CD4-positive, CD25-positive, alpha-beta regulatory T cell (primary cell): ENCODE results near the gene PDS5B. TPM values are rescaled to one million over a fixed set of nuclear protein-coding genes. Genes with fewer than 3 reads are reported as not detected.
"Not testable (repeated sequence)": the region's sequence is repeated elsewhere in the genome, so short reads cannot be mapped to it uniquely, and the experiment has no call there.

Experiments used
- ATAC-seq, 2 donors: fragments of 150-1000 bp; cut with Tn5 transposase; one replicate each; pipeline ENCODE4 v1.10.0; 2021; ENCODE audit warnings: low read depth in 2 of 2, moderate number of reproducible peaks in 2 of 2, moderate library complexity in 1 of 2
- DNase-seq, 3 donors: peaks; one replicate each; pipeline versions ENCODE4 v3.0.0 to v3.0.0-alpha.2; 2012 to 2022; ENCODE audit warnings: mixed read lengths in 1 of 3
- H3K27ac ChIP-seq: one replicate; pipeline ENCODE4 v1.7.0; 2013; ENCODE audit warnings: mild to moderate bottlenecking, low read length; ENCODE audit not compliant: insufficient read depth, poor library complexity, severe bottlenecking
- H3K27me3 ChIP-seq: one replicate; pipeline ENCODE4 v1.7.0; 2013; ENCODE audit warnings: low read length; ENCODE audit not compliant: control insufficient read depth, insufficient read depth
- H3K36me3 ChIP-seq: one replicate; pipeline ENCODE4 v1.7.0; 2013; ENCODE audit warnings: mild to moderate bottlenecking, low read length, moderate library complexity; ENCODE audit not compliant: control insufficient read depth, insufficient read depth
- H3K4me1 ChIP-seq: 2 replicates; pipeline ENCODE4 v1.7.0; 2013; ENCODE audit warnings: mild to moderate bottlenecking, low read length; ENCODE audit not compliant: insufficient read depth, control insufficient read depth, poor library complexity, severe bottlenecking
- H3K4me3 ChIP-seq: one replicate; pipeline ENCODE4 v1.7.0; 2013; ENCODE audit warnings: low read depth, mild to moderate bottlenecking, low read length, moderate library complexity
- H3K9me3 ChIP-seq, 2 experiments: 1 replicate in 1 of 2; 2 replicates in 1 of 2; pipeline ENCODE4 v1.7.0; 2013; ENCODE audit warnings: low read length in 2 of 2, mild to moderate bottlenecking in 1 of 2, moderate library complexity in 1 of 2; ENCODE audit not compliant: control insufficient read depth in 2 of 2
- H3K27ac Mint-ChIP-seq, 3 donors: one replicate each; pipeline ENCODE4 v1.8.0; 2020 to 2022; ENCODE audit warnings: mild to moderate bottlenecking in 3 of 3, mixed read lengths in 3 of 3, moderate library complexity in 2 of 3
- H3K27me3 Mint-ChIP-seq: one replicate; pipeline ENCODE4 v1.8.0; 2022; ENCODE audit warnings: mild to moderate bottlenecking, mixed read lengths
- H3K36me3 Mint-ChIP-seq: one replicate; pipeline ENCODE4 v1.8.0; 2020; ENCODE audit warnings: mixed read lengths
- H3K4me1 Mint-ChIP-seq, 4 donors: one replicate each; pipeline ENCODE4 v1.8.0; 2020 to 2022; ENCODE audit warnings: mixed read lengths in 4 of 4, mild to moderate bottlenecking in 1 of 4
- H3K4me3 Mint-ChIP-seq, 4 donors: one replicate each; pipeline ENCODE4 v1.8.0; 2020 to 2022; ENCODE audit warnings: mild to moderate bottlenecking in 4 of 4, mixed read lengths in 4 of 4, moderate library complexity in 3 of 4
- H3K9me3 Mint-ChIP-seq, 7 donors: one replicate each; pipeline ENCODE4 v1.8.0; 2020 to 2022; ENCODE audit warnings: mixed read lengths in 7 of 7, mild to moderate bottlenecking in 3 of 7, moderate library complexity in 2 of 7
- polyA plus RNA-seq, 4 donors: library from polyadenylated mRNA; unstranded; fragments of 300-500 nt; fragmentation: Illumina TruSeq; gene quantifications; one replicate each; pipeline ENCODE4 v1.2.3, GENCODE V29; 2021
- total RNA-seq: library from RNA; stranded (reverse); gene quantifications from one replicate; pipeline ENCODE4 v1.2.3, GENCODE V29; 2022

The PDS5B gene
- total and polyA plus RNA-seq, 5 donors from 2014 or later = 28.6 to 51.4 (median 34.5) TPM

GRCh38 chr13:32549788-32550187 is 36.5 kb upstream of the PDS5B start:
- H3K4me3 ChIP-seq = no peak overlapping the region
- no peaks in the 10 kb centered on the region for H3K4me1 ChIP-seq
- H3K27ac ChIP-seq = no peak overlapping the region
- DNase-seq (no peak), ATAC-seq (no peak)
- peaks cover 12% of the 10 kb centered on the region for H3K27me3 ChIP-seq
- Mint-ChIP-seq H3K4me3 (no peak overlapping the region), H3K27me3 (peaks cover 54% of the 10 kb centered on the region), H3K27ac (no peak overlapping the region), H3K36me3 (no peaks in the 10 kb centered on the region), H3K4me1 (no peaks in the 10 kb centered on the region), H3K9me3 (peaks cover 0 to 4% (median 0%) of the 10 kb centered on the region in 7 donors)
- no peaks in the 10 kb centered on the region for H3K36me3 ChIP-seq
- H3K9me3 ChIP-seq = no peaks in the 10 kb centered on the region

- no peak for ATAC-seq
- no peaks in the 10 kb centered on the region for H3K9me3 ChIP-seq
- no peak for DNase-seq
- H3K4me3 Mint-ChIP-seq = no peak overlapping the region
- H3K4me3 ChIP-seq = no peak overlapping the region
- H3K27ac ChIP-seq = no peak overlapping the region
- no peaks in the 10 kb centered on the region for H3K4me1 ChIP-seq
- no peaks in the 10 kb centered on the region for H3K4me1 Mint-ChIP-seq
- peaks cover 0 to 7% (median 0%) of the 10 kb centered on the region in 7 donors for H3K9me3 Mint-ChIP-seq
- H3K27me3 ChIP-seq = peaks cover 7% of the 10 kb centered on the region
- peaks cover 2% of the 10 kb centered on the region for H3K36me3 Mint-ChIP-seq
- no peaks in the 10 kb centered on the region for H3K36me3 ChIP-seq
- peaks cover 33% of the 10 kb centered on the region for H3K27me3 Mint-ChIP-seq
- H3K27ac Mint-ChIP-seq = no peak overlapping the region
Measured at GRCh38 chr13:32553720-32554119, 32.5 kb upstream of the PDS5B start.

- H3K4me1 Mint-ChIP-seq = no peaks in the 10 kb centered on the region
- ATAC-seq = no peak
- peaks cover 25% of the 10 kb centered on the region for H3K27me3 Mint-ChIP-seq
- no peak overlapping the region for H3K27ac Mint-ChIP-seq
- Histone ChIP-seq H3K36me3 (no peaks in the 10 kb centered on the region), H3K27me3 (peaks cover 8% of the 10 kb centered on the region), H3K4me1 (no peaks in the 10 kb centered on the region), H3K9me3 (no peaks in the 10 kb centered on the region), H3K27ac (no peak overlapping the region), H3K4me3 (no peak overlapping the region)
- no peak for DNase-seq
- no peak overlapping the region for H3K4me3 Mint-ChIP-seq
- peaks cover 0 to 8% (median 3%) of the 10 kb centered on the region in 7 donors for H3K9me3 Mint-ChIP-seq
- peaks cover 3% of the 10 kb centered on the region for H3K36me3 Mint-ChIP-seq
Measured at GRCh38 chr13:32555613-32556012, 30.6 kb upstream of the PDS5B start.

GRCh38 chr13:32560842-32561241 is 25.4 kb upstream of the PDS5B start:
- H3K36me3 Mint-ChIP-seq = peaks cover 11% of the 10 kb centered on the region
- not testable (repeated sequence) for H3K4me1 Mint-ChIP-seq, H3K4me1 ChIP-seq, H3K27ac ChIP-seq, H3K27ac Mint-ChIP-seq, H3K27me3 ChIP-seq, DNase-seq, H3K4me3 ChIP-seq, H3K36me3 ChIP-seq, H3K4me3 Mint-ChIP-seq, ATAC-seq
- H3K27me3 Mint-ChIP-seq = peaks cover 27% of the 10 kb centered on the region
- peaks cover 10 to 14% of the 10 kb centered on the region in 2 experiments for H3K9me3 ChIP-seq
- peaks cover 2 to 16% (median 6%) of the 10 kb centered on the region in 7 donors for H3K9me3 Mint-ChIP-seq

- H3K4me3 Mint-ChIP-seq, H3K4me3 ChIP-seq, H3K36me3 ChIP-seq, DNase-seq, H3K27me3 ChIP-seq, ATAC-seq, H3K36me3 Mint-ChIP-seq, H3K27me3 Mint-ChIP-seq, H3K27ac ChIP-seq, H3K4me1 ChIP-seq, H3K27ac Mint-ChIP-seq, H3K4me1 Mint-ChIP-seq: not testable (repeated sequence)
- peaks cover 1 to 16% (median 11%) of the 10 kb centered on the region in 7 donors for H3K9me3 Mint-ChIP-seq
- H3K9me3 ChIP-seq = peaks cover 6 to 15% of the 10 kb centered on the region in 2 experiments
Measured at GRCh38 chr13:32575687-32576086, 10.6 kb upstream of the PDS5B start.

GRCh38 chr13:32577032-32577431 is 9.2 kb upstream of the PDS5B start:
- Histone ChIP-seq H3K27ac (no peak overlapping the region), H3K36me3 (no peaks in the 10 kb centered on the region), H3K4me3 (no peak overlapping the region), H3K4me1 (no peaks in the 10 kb centered on the region), H3K27me3 (no peaks in the 10 kb centered on the region), H3K9me3 (peaks cover 6 to 15% of the 10 kb centered on the region in 2 experiments)
- Mint-ChIP-seq H3K9me3 (peaks cover 3 to 16% (median 11%) of the 10 kb centered on the region in 7 donors), H3K27me3 (no peaks in the 10 kb centered on the region), H3K27ac (no peak overlapping the region), H3K4me3 (no peak overlapping the region), H3K4me1 (peaks cover 0 to 4% (median 0%) of the 10 kb centered on the region in 4 donors), H3K36me3 (peaks cover 5% of the 10 kb centered on the region)
- no peak for DNase-seq
- ATAC-seq = no peak

- H3K9me3 ChIP-seq = peaks cover 6 to 15% of the 10 kb centered on the region in 2 experiments
- peaks cover 4 to 11% (median 8%) of the 10 kb centered on the region in 4 donors for H3K4me1 Mint-ChIP-seq
- H3K36me3 Mint-ChIP-seq = peaks cover 5% of the 10 kb centered on the region
- no peak overlapping the region for H3K4me3 ChIP-seq
- no peaks in the 10 kb centered on the region for H3K36me3 ChIP-seq
- H3K4me1 ChIP-seq = peaks cover 8% of the 10 kb centered on the region
- H3K27me3 Mint-ChIP-seq = peaks cover 24% of the 10 kb centered on the region
- H3K27ac ChIP-seq = no peak overlapping the region
- H3K9me3 Mint-ChIP-seq = peaks cover 3 to 16% (median 11%) of the 10 kb centered on the region in 7 donors
- DNase-seq (peak in 2 of 3 donors; percentile 35 to 45), ATAC-seq (no peak)
- H3K27me3 ChIP-seq = no peaks in the 10 kb centered on the region
- H3K4me3 Mint-ChIP-seq = peak overlapping the region in 2 of 4 donors; percentile 10 to 48
- no peak overlapping the region for H3K27ac Mint-ChIP-seq
Measured at GRCh38 chr13:32581177-32581786, 5.0 kb upstream of the PDS5B start.

GRCh38 chr13:32582281-32582680 is 4.0 kb upstream of the PDS5B start:
- no peak overlapping the region for H3K27ac Mint-ChIP-seq
- ATAC-seq = no peak

More at GRCh38 chr13:32582281-32582680, 4.0 kb upstream of the PDS5B start:
- H3K4me3 Mint-ChIP-seq = no peak overlapping the region
- H3K36me3 ChIP-seq = no peaks in the 10 kb centered on the region
- no peak overlapping the region for H3K4me3 ChIP-seq
- H3K36me3 Mint-ChIP-seq = peaks cover 2% of the 10 kb centered on the region
- peaks cover 4 to 12% (median 8%) of the 10 kb centered on the region in 4 donors for H3K4me1 Mint-ChIP-seq
- peaks cover 1 to 8% of the 10 kb centered on the region in 2 experiments for H3K9me3 ChIP-seq
- H3K9me3 Mint-ChIP-seq = peaks cover 1 to 10% (median 3%) of the 10 kb centered on the region in 7 donors
- DNase-seq = no peak
- H3K27me3 ChIP-seq = no peaks in the 10 kb centered on the region
- H3K27me3 Mint-ChIP-seq = peaks cover 24% of the 10 kb centered on the region
- peaks cover 8% of the 10 kb centered on the region for H3K4me1 ChIP-seq
- H3K27ac ChIP-seq = no peak overlapping the region
